Testis (tissue), 2 donors: Measurements from ENCODE around the gene MAP3K4.

Experiments used
- CTCF ChIP-seq, 3 experiments: fragments of 450-650 bp in 2 of 3; fragments of 200-600 bp in 1 of 3; sonication (generic) in 1 of 3; IDR thresholded peaks; one replicate each; pipeline ENCODE4 v1.5.1; 2016 to 2019; ENCODE audit warnings: antibody characterized with exemption in 3 of 3, mild to moderate bottlenecking in 2 of 3, moderate library complexity in 1 of 3
- POLR2A ChIP-seq: fragments of 450-650 bp; IDR thresholded peaks from one replicate; pipeline ENCODE4 v1.6.1; 2017; ENCODE audit warnings: antibody characterized with exemption, mild to moderate bottlenecking, moderate library complexity

GRCh38 chr6:160952633-160953281 lies 38.8 kb upstream of the MAP3K4 start:
- TF ChIP-seq CTCF (IDR thresholded peaks at IDR 0.05): no peak
- TF ChIP-seq POLR2A: no peak
